ENCODE results near the gene NFATC2. TPM values are rescaled to one million over a fixed set of nuclear protein-coding genes. Genes with fewer than 3 reads are reported as not detected.
A peak's percentile ranks its signal among the peaks of the same experiment; 100 is the strongest.

The NFATC2 gene
- total and polyA plus RNA-seq, 2 of the 4 experiments (the other 2 are of a cell fraction), result 0.18 to 0.38 TPM

GRCh38 chr20:51565298-51566144, 23.0 kb upstream of the NFATC2 start (continued):
- TF ChIP-seq CEBPB (IDR thresholded peaks at IDR 0.05; ENCODE audit: low read depth, low read length), result no peak

GRCh38 chr20:51563486-51564332, 21.2 kb upstream of the NFATC2 start:
- H2AK9ac ChIP-seq (replicated peaks; ENCODE audit: low read depth, low read length, poor library complexity), result no peak overlapping the region
- H3K4me3 ChIP-seq (ENCODE audit: insufficient read depth, low read depth, low read length), result no peak overlapping the region
- peaks cover 7 to 12% of the 10 kb centered on the region in 2 experiments; a peak in 2 of 4 replicates for H3K79me1 ChIP-seq (ENCODE audit: low read depth in 1 of 2, low read length in 2 of 2)
- H4K8ac ChIP-seq (ENCODE audit: low read depth in 2 of 2, low read length in 2 of 2), result no peak overlapping the region; a peak in 1 of 4 replicates
- no peak overlapping the region for H2BK120ac ChIP-seq (ENCODE audit: low read depth, low read length)
- H2BK5ac ChIP-seq (ENCODE audit: low read depth, low read length, poor library complexity, severe bottlenecking), result no peak overlapping the region
- H3K9ac ChIP-seq (ENCODE audit: low read depth, low read length), result no peak overlapping the region
- peaks cover 12% of the 10 kb centered on the region for H3K4me1 ChIP-seq (ENCODE audit: control insufficient read depth, insufficient read depth, low read length)
- dilution Hi-C loops (cut with HindIII; ENCODE audit: low sequenced_read_pairs, unreplicated experiment) (no loop called here), intact Hi-C loops (cut with micrococcal nuclease) (loop anchor here (2.0 to 5.0 kb wide), 3 partner anchors 31 to 117 kb away; no protein-coding TSS in a partner anchor), in situ Hi-C loops (cut with MboI; ENCODE audit: low sequenced_read_pairs) (no loop called here)
- H3K4ac ChIP-seq (ENCODE audit: low read depth, low read length), result no peak overlapping the region
- no peak overlapping the region for H3K27ac ChIP-seq (ENCODE audit: insufficient read depth, low read length)
- no peaks in the 10 kb centered on the region for H3K36me3 ChIP-seq (ENCODE audit: control insufficient read depth, insufficient read depth, low read length)
- H3K27me3 ChIP-seq (ENCODE audit: control insufficient read depth, insufficient read depth, low read length), result peaks cover 2% of the 10 kb centered on the region; the same call in 1 of the 2 replicates
- BruUV-seq (replicated peaks), result no TSS peak
- DNase-seq (peak; percentile 86), ATAC-seq (ENCODE audit: low read depth) (peak; percentile 46)
- WGBS, 2 experiments (ENCODE audit: extremely low coverage in 2 of 2, insufficient read length in 1 of 2), result 5% methylated on average over 9 of the region's 15 CpGs; no CpG with 5 or more reads in 1 of the 2 experiments
- peaks cover 7% of the 10 kb centered on the region; the same call in 1 of the 2 replicates for H4K20me1 ChIP-seq (ENCODE audit: insufficient read depth, low read length)
- peak overlapping the region; percentile 63 for H2AFZ ChIP-seq (replicated peaks; ENCODE audit: low read length, poor library complexity)
- no peak overlapping the region for H4K5ac ChIP-seq (ENCODE audit: low read depth, low read length)
- H3K56ac ChIP-seq (ENCODE audit: extremely low read depth, insufficient read depth, low read length), result no peak overlapping the region
- H4K91ac ChIP-seq (ENCODE audit: insufficient read depth, low read depth, low read length), result no peak overlapping the region
- peak overlapping the region; percentile 91 for H3K4me2 ChIP-seq (ENCODE audit: low read depth, low read length)
- H3K23ac ChIP-seq (ENCODE audit: low read depth, low read length), result no peak overlapping the region
- 0 out of 2 replicates have a peak overlapping the region, but pooled peaks have one; percentile 9 for H2BK20ac ChIP-seq (ENCODE audit: low read depth, low read length)
- POLR2A ChIA-PET (ENCODE audit: unreplicated experiment), result no interaction called here
- no peak overlapping the region for H3K18ac ChIP-seq (ENCODE audit: low read depth, low read length)
- CTCF ChIA-PET, result interaction anchor here (0.6 to 0.7 kb wide), 3 partner anchors 35 to 530 kb away, joined by 3 read pairs; no protein-coding TSS in a partner anchor
- no peaks in the 10 kb centered on the region for H3K9me3 ChIP-seq (ENCODE audit: control insufficient read depth, insufficient read depth, low read length)
- H2AK5ac ChIP-seq (ENCODE audit: low read depth, low read length), result 0 out of 2 replicates have a peak overlapping the region, but pooled peaks have one; percentile 50
- H3K9me1 ChIP-seq (ENCODE audit: insufficient read depth, low read length), result peaks cover 4% of the 10 kb centered on the region
- H2BK15ac ChIP-seq (ENCODE audit: low read depth, low read length), result no peak overlapping the region; the same call in 2 of the 3 replicates
- H3K14ac ChIP-seq (replicated peaks; ENCODE audit: low read depth, low read length), result no peak overlapping the region
- peak; percentile 44; the same call in 1 of the 2 replicates for TF ChIP-seq POLR2A (IDR thresholded peaks at IDR 0.05; ENCODE audit: low read depth, low read length)
- TF ChIP-seq USF2 (IDR thresholded peaks at IDR 0.05; ENCODE audit: low read depth, low read length), result no peak
- TF ChIP-seq RCOR1 (IDR thresholded peaks at IDR 0.05; ENCODE audit: insufficient replicate concordance, low read length), result no peak
- peak; percentile 66; the same call in 1 of the 2 replicates for TF ChIP-seq BHLHE40 (IDR thresholded peaks at IDR 0.05; ENCODE audit: low read depth, low read length)
- 0 out of 2 replicates have a peak, but pooled peaks have one; percentile 22 for TF ChIP-seq NFE2L2 (IDR thresholded peaks at IDR 0.05; ENCODE audit: low read depth, low read length)
- TF ChIP-seq FOS (IDR thresholded peaks at IDR 0.05; ENCODE audit: low read depth, low read length), result peak; percentile 98
- TF ChIP-seq MAFK (IDR thresholded peaks at IDR 0.05; ENCODE audit: low read depth, low read length), result no peak
- TF ChIP-seq MXI1 (IDR thresholded peaks at IDR 0.05; ENCODE audit: borderline replicate concordance, low read depth, low read length), result no peak
- no peak for TF ChIP-seq ELK1 (IDR thresholded peaks at IDR 0.05; ENCODE audit: borderline replicate concordance, low read depth, low read length)

Measured in IMR-90 (cell line).